Measurements from ENCODE around the gene MORC1. TPM values are rescaled to one million over a fixed set of nuclear protein-coding genes. Genes with fewer than 3 reads are reported as not detected.
"Not testable (repeated sequence)": the region's sequence is repeated elsewhere in the genome, so short reads cannot be mapped to it uniquely, and the experiment has no call there.

The MORC1 gene, protein sequence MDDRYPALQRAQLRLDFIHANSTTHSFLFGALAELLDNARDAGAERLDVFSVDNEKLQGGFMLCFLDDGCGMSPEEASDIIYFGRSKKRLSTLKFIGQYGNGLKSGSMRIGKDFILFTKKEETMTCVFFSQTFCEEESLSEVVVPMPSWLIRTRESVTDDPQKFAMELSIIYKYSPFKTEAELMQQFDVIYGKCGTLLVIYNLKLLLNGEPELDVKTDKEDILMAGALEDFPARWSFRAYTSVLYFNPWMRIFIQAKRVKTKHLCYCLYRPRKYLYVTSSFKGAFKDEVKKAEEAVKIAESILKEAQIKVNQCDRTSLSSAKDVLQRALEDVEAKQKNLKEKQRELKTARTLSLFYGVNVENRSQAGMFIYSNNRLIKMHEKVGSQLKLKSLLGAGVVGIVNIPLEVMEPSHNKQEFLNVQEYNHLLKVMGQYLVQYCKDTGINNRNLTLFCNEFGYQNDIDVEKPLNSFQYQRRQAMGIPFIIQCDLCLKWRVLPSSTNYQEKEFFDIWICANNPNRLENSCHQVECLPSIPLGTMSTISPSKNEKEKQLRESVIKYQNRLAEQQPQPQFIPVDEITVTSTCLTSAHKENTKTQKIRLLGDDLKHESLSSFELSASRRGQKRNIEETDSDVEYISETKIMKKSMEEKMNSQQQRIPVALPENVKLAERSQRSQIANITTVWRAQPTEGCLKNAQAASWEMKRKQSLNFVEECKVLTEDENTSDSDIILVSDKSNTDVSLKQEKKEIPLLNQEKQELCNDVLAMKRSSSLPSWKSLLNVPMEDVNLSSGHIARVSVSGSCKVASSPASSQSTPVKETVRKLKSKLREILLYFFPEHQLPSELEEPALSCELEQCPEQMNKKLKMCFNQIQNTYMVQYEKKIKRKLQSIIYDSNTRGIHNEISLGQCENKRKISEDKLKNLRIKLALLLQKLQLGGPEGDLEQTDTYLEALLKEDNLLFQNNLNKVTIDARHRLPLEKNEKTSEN
- polyA plus RNA-seq (ENCODE audit: insufficient read length), result not detected

DNA sequence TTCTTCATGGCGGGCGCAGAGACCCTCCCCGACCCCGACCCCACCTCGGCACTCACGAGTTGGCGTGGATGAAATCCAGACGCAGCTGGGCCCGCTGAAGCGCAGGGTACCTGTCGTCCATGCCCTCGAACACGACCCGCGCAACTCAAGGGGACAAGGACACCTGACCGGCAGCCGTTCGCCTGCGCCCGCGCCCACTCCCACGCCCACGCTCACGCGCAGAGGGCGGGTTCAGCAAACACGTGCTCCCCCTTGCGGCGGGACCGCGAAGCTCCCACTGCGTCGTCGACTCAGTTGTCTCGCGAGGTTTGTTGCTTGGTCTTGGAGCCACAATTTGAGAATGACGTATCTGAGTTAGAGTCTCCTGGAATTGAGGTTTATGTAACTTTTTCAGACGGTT lies at the start of gene MORC1:
MORC1 (minus strand) TSS at position 196 of the 400 bp plus-strand sequence; CDS start at position 121, 75 bp downstream.
- DNase-seq (ENCODE audit: low read depth), result no peak

DNA sequence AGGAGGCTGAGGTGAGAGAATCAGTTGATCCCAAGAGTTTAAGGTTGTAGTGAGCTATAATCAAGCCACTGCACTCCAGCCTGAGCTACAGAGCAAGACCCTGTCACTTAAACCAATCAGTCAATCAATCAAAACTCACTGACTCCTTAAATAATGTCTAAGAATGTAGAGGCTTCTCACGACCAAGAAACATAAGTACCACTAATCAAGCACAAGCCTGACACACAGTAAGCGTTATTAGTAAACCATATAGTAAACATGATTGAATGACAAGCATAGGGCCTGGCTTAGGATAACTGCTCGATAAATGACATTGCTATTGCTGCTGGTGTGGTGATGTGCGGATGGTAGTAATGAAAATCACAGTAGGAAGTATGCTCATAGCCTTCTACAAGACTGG lies 48.0 kb upstream of the MORC1 start:
- no peak for DNase-seq (ENCODE audit: low read depth)

DNA sequence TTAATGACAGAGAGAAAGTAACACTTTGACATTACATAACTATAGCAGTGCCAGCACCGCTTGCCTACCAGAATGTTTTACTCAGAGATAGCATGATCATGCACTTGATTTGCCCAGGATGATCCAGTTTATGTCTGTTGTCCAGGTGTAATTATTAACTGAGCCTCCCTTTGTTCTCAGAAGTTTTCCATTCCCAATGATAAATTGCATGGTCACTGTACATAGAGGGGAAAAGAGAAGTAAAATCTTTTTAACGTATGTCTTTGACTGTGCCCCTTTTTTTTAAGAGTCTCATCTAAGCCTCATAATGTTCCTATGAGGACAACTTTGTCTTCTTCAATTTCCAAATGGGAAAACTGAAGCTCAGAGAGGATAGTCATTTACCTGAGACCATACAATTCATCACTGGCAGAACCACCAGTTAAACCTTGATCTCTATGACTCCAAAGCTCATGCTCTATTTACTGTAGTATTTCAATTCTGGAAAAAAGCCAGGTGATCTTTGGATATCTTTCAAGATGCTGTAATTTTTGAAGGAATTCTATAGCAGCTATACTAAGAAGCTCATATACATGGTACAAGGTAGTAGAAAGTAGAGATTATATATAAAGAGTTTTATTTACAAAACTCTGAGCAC lies 43.7 kb upstream of the MORC1 start:
- DNase-seq (ENCODE audit: low read depth), result no peak

DNA sequence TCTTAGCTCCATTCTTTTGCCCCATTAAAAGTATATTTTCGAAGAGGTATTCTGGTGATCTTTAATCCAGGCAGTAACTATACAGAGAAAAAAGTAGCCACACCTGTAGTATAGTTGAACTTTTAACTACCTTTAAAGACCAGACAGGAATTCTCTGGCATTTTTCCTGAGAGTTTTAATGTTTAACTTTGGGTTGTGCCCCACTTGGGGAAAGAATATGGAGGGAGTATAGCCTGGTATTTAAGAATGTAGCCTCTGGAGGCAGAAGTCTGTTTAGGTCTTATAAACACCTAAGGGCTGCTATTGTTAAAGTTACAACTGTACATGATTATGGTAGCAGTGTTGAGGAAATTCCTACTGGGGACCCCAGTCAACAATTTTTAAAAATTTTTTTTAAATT lies 37.9 kb upstream of the MORC1 start:
- DNase-seq (ENCODE audit: low read depth), result no peak

DNA sequence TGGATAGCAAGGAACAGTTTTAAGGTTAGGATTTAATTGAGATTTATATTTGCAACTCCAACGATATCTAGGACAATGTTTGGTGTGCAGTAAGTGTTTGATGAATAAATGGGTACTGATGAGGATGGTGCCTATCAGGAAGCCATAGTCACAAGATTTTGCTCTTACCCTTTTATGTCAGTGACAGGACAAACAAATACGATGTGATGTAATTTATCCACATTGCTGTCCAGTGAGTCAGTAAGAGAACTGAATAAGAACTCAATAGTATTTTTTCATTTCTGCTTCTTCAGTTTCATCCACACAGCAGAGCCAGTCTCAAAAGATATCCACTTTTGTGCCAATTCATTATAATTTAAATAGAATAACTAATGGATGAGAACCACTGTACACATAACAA lies 37.0 kb upstream of the MORC1 start:
- no peak for DNase-seq (ENCODE audit: low read depth)

DNA sequence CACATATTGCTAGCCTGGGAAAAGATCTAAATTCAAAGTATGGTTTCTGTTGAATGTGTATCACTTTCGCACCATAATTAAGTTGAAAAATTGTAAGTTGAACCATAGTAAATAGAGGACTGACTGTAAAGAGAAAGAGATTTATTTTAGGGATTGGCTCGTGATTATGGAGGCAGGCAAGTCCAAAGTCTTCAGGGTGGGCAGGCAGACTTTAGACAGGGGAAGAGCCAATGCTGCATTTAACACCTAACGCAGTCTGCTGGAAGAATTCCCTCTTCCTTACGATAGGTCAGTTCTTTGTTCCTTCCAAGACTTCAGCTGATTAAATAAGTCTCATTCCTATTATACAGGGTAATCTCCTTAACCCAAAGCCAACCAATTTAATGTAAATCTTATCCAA lies 34.4 kb upstream of the MORC1 start:
- DNase-seq (ENCODE audit: low read depth), result no peak

DNA sequence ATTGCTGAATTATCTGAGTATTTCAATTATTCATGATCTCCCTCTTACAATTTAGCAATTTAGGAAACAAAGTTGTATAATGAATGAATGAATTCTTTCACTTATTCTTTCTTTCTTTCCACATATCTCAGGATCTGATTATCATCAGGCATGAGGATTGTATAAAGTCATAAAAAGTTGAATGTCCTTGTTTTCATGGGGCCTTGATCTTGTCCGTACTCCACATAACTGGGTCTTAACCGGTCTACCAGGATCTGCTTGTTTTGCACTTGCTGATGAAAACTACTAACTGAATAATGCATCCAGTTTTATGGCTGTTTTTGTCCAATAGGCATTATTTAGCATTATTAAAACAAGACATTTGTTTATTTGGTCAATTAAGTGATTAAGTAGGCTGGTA lies 31.1 kb upstream of the MORC1 start:
- no peak for DNase-seq (ENCODE audit: low read depth)

DNA sequence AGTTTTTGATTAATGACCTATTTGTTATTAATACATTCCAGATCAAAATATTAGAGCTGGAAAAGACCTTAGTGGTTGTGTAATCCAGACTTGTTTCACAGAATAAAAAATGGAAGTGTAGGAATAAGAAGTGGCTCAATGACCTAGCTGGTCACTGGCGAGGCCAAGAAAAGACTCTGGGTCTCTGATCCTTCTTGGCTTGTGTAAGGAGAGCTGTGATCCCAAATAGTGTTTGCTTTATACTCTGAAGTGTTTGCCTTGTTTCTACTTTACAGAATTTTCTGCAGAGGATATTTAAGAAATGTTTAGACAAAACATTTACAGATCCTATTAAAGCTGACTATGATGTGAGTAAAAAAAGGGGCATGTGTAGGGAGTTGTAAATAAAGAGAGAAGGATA lies 25.7 kb upstream of the MORC1 start:
- DNase-seq (ENCODE audit: low read depth), result no peak

DNA sequence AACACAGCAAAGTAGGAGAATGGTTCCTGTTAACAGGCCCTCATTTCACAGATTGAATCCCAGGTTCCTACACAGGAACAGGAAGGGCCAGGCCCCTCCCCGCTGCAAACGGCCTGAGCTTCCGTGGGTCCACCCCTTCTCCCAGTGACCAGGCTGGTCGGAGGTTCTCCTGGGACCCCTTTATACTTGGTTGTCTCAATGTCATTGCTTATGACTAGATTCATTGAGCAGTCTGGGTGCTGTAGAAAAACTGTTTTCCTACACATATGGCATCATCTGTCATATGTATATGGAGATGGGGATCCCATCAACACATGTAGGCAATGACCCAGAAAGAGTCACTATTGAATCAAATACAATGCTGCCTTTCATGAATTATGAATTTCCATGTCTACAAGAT lies 22.4 kb upstream of the MORC1 start:
- DNase-seq (ENCODE audit: low read depth), result no peak

DNA sequence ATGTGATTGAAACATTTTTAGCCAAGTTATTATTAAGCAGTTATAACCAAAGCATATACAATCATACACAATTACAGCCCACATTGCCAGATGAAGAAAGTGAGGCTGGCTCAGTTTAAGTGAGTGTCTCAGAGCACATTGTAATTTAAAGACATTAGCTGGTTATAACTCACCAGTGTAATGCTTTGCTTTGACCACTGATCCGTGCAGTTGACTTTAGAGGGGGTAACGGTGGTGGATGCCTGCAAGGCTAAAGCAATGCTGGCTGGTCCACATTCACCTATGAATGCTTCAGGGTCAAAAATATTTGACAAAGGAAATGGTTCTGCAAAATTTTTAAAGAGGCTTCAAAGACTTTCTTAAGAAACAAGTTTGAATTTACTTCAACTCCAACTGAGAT lies 19.8 kb upstream of the MORC1 start:
- DNase-seq (ENCODE audit: low read depth), result no peak

DNA sequence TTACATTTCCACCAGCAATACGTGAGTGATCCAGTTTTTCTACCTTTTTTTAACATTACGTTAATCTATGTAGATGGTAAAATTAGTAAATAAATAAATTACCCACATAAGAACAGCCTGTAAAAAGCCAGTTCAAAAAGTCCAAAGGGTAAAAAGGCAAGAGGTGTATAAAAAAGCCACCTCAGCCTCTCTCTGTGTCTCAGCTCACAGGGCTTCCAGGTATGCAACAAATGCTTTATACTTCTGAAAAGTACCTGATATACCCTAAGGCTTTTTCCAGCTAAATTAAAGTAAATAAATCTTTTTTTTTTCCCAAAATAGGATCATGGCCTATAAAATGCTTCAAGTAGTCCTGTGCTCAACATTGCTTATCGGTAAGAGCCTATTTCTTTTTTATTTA lies 18.6 kb upstream of the MORC1 start, which contains the start of gene C3orf85:
C3orf85 (plus strand) TSS at position 197 of the 400 bp plus-strand sequence; CDS start at position 326, 129 bp downstream.
- DNase-seq (ENCODE audit: low read depth), result no peak

DNA sequence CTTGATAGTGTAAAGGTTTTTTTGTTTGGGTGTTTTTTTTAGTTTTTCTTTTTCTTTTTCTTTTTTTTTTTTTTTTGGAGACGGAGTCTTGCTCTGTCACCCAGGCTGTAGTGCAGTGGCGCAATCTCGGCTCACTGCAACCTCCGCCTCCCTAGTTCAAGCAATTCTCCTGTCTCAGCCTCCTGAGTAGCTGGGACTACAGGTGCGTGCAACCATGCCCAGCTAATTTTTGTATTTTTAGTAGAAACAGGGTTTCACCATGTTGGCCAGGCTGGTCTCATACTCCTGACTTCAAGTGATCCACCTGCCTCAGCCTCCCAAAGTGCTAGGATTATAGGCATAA lies 15.5 kb upstream of the MORC1 start:
- not testable (repeated sequence) for DNase-seq (ENCODE audit: low read depth)

DNA sequence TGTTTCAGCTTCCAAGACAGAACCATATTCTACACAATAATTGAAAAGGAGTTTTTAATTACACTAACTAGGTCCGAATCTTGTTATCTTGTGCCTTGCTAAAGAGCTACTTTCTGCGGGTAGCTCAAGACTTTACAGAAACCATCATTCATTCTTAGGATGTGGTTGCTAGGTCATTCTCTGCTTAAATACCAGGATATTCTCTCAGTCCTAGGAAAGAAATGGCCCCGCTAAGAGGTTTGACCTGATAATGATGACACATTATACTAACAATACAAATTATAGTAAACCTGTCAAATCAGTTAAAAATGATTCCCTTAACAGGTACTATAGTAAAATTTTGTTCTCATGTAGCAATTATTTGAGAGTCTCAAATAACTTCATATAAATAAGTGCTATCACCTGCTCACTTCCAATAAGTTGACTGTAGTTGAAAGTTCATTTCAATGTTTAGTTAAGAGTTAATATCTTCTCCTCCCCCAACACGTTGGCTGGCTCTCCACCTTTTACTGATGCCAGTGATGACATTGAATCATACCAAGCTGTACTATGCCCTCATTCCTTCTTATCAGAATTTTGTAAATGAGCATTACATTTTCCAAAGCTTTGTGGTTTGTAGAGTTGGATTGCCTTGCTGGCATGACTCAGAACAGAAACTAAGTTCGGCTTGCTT lies 15.0 kb upstream of the MORC1 start:
- DNase-seq (ENCODE audit: low read depth), result no peak

DNA sequence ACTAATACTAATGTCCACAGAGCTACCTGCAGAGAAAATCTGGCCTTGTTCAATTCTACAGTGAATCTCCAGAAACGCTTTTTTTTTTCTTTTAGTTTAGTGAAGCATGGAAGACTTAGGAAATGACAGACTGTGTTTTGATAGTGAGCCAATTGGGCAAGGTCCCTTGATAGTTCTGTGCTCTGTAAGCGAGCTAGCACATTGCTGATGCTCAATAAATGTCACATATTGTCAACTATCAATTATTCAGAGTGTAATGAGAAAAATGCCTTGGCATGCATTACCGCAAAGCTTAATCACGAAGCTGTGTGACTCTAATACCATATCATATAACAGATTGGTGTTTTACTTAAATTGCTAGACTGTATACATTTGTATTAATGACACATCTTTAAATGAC lies 13.3 kb upstream of the MORC1 start:
- no peak for DNase-seq (ENCODE audit: low read depth)

DNA sequence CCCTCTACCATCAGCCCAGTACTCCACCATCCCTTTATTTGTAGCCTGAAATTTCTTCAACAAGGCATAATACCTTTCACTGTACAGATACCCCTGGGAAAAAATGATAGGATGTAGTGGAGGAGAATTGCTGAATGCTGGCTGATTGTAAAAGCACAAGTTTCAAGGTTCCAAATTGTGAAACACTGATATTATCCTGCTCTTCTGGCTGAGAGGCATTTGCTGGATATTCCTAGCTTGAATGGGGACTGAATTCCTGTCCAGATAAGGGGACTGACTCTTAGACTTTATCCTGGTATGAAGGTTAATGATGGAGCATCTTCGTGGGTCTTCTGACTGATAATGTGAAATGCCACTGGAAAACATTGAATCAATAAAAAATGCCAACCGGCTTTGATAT lies 9.6 kb upstream of the MORC1 start:
- DNase-seq (ENCODE audit: low read depth), result no peak

DNA sequence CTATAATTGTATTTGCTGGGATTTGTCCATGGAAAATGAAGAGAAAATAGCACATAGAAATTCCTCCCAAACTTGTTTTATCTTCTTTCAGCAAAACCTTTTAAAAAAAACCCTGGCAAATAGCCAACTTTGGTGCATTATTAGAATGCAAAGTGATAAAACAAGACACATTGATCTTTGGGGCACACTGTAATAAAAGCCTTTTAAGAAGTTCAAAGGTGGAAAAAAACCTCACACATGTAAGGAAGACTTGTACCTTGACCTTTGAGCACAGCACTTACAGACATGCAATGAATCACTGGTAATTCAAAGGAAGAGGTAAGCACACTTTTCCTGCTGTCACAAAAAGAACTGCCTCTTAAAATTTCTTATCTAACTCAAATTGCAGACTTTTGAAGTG lies 8.0 kb upstream of the MORC1 start:
- DNase-seq (ENCODE audit: low read depth), result no peak

DNA sequence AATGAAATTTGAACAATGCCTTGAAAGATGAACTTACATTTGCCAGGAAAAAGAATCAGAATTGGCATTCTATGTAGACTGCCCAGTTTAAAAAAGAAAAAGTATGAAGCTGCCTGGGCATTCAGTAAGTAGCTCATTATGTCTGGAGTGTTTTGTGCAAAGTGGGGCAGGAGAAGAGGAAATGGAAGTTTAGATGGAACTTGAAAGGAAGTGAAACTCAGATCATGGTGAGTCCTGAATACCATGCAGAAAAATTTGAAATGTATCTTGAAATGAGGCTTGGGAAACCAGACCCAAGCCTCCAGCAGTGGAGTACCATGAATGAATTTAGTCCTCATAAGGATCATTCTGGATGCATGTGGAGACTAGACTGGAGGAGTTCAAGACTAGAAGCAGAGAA lies 4.8 kb upstream of the MORC1 start:
- no peak for DNase-seq (ENCODE audit: low read depth)

DNA sequence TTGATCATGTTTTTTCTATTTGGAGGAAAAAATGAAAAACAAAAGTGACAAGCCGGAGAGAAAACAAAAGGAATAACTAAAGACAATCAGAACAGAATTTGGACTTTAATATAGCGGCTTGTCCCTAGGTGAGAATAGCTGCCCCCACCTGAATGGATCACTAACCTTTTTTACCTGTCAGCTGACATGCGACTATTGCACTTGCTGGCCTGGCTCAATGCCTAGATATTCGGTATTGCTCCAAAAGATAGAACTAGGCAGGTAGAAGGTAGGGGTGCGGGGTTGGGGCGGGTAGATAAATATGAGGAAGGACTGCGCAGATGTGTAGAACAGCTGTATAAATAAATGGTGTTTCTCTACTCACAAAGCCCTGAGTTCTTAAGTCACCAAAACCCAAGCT lies 650 bp upstream of the MORC1 start:
- DNase-seq (ENCODE audit: low read depth), result no peak

DNA sequence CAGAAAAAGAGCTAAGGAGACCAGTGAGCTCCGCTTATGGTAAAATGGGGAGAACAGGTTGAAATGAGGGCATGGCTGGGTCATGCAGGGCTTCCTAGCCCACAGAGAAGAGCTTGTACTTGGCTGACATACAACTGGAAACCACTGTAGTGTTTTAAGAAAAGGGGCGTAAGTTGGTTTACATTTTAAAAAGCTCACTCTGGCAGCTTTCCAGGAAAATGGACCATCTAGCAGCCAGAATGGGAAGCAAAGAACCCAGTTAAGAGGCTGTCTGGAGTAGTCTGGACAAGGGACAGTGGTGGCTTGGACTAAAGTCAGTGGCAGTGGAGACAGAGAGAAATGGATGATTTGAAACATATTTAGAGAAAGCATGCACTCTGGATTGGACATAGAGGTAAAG lies 1.9 kb downstream of the MORC1 start:
- no peak for DNase-seq (ENCODE audit: low read depth)

DNA sequence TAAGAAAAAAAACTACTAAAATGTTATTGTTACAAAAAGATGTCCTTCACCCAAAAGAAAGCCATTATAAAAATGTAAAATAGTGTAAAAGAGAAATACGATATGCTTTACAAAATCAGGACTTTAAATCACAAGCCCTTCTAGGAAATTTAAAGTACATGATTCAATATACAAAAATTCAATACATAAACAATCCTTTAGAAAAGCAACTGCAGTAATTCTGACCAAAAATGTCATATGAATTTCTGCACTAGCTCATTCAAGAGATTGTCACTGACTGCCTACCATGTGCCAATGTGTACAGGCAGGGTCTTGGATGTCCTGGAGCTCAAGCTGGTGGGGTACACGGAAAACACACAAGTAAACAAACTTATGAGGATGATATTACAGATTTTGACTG lies 2.5 kb downstream of the MORC1 start:
- no peak for DNase-seq (ENCODE audit: low read depth)

DNA sequence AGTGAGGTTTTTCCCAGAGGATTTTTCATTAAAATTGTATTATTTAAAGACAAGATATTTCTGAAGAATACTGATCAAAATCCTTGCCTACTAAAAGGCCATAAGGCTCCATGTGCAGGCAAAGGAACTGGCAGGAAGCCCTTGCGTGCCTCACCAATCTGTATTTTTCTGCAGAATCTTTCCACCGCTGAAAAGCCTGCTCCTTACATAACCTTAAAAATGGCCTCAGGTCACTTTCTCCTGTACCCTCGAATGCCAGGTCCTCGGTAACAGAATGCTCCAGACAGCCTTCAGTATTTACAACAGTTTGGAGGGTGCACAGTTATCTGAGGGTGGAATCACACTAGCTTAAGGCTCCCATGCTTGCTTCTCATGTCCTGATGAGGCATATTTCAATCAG lies 3.2 kb downstream of the MORC1 start:
- DNase-seq (ENCODE audit: low read depth), result no peak

Data from forelimb muscle (tissue), 1 donor.